C4-2B (cell line): ENCODE results near the gene GNL1.

Experiments used
- ZFX ChIP-seq: fragments of 450-650 bp; IDR thresholded peaks from 2 replicates; pipeline ENCODE4 v1.6.1; 2017
- TF ChIP-seq, protein P1 (sequence below): fragments of 450-650 bp; conservative IDR thresholded peaks from 2 replicates; pipeline ENCODE4 v1.5.1; 2017; ENCODE audit warnings: mild to moderate bottlenecking

DNA sequence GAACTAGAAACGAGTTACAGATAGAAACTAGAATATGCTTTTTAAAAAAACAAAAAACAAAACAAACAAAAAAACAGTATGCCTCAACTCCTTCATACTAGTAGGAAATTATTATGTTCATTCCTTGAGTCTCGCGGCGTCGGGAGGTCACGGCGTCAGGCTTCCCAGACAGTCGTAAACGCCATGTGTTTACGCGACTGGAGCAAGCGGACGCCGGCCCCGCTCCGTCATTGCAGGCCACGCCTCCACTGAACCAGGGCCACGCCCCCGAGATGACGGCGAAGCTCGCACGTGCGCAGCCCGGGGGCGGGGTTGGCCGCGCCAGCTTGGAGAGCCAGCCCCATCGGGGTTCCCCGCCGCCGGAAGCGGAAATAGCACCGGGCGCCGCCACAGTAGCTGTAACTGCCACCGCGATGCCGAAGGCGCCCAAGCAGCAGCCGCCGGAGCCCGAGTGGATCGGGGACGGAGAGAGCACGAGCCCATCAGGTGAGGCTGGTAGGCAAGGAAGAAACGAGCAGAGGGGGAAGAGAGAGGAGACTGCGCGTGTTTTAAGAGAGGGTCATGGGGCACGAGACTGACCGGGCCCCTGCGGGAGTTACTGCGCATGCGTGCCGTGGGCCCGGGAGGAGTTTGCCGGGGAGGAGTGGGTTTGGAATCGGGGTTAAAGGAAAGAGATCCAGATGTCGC is 14.9 kb upstream of the GNL1 start, which contains the start of gene ABCF1:
- TF ChIP-seq, protein P1, sequence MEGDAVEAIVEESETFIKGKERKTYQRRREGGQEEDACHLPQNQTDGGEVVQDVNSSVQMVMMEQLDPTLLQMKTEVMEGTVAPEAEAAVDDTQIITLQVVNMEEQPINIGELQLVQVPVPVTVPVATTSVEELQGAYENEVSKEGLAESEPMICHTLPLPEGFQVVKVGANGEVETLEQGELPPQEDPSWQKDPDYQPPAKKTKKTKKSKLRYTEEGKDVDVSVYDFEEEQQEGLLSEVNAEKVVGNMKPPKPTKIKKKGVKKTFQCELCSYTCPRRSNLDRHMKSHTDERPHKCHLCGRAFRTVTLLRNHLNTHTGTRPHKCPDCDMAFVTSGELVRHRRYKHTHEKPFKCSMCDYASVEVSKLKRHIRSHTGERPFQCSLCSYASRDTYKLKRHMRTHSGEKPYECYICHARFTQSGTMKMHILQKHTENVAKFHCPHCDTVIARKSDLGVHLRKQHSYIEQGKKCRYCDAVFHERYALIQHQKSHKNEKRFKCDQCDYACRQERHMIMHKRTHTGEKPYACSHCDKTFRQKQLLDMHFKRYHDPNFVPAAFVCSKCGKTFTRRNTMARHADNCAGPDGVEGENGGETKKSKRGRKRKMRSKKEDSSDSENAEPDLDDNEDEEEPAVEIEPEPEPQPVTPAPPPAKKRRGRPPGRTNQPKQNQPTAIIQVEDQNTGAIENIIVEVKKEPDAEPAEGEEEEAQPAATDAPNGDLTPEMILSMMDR: no peak
- peak; percentile 71; the same call in 1 of the 2 replicates for TF ChIP-seq ZFX
